HG02588 (cell line): Measurements from ENCODE around the gene CPNE2.
"Not testable (repeated sequence)": the region's sequence is repeated elsewhere in the genome, so short reads cannot be mapped to it uniquely, and the experiment has no call there.

Source experiments
- ATAC-seq: cut with Tn5 transposase; IDR thresholded peaks from one replicate; pipeline ENCODE4 v1.9.1; 2021; ENCODE audit warnings: mild to moderate bottlenecking, moderate library complexity; ENCODE audit not compliant: unreplicated experiment

Gene CPNE2

GRCh38 chr16:57189527-57189926 is 97.1 kb downstream of the CPNE2 start:
- ATAC-seq, result not testable (repeated sequence)

GRCh38 chr16:57190136-57190535 is 97.8 kb downstream of the CPNE2 start:
- ATAC-seq, result no peak

- no peak for ATAC-seq
These were observed 98.7 kb downstream of the CPNE2 start for GRCh38 chr16:57191056-57191571.

GRCh38 chr16:57192146-57192545 is 99.8 kb downstream of the CPNE2 start:
- no peak for ATAC-seq

- ATAC-seq, result no peak
These were observed 100.5 kb downstream of the CPNE2 start for GRCh38 chr16:57192720-57193486.

GRCh38 chr16:57194512-57194911 is 102.1 kb downstream of the CPNE2 start:
- ATAC-seq, result no peak

- ATAC-seq, result no peak
These were observed 103.9 kb downstream of the CPNE2 start for GRCh38 chr16:57196286-57196685.

GRCh38 chr16:57196753-57197152 is 104.4 kb downstream of the CPNE2 start:
- no peak for ATAC-seq
